Measurements from ENCODE around the gene TMEM255B. TPM values are rescaled to one million over a fixed set of nuclear protein-coding genes. Genes with fewer than 3 reads are reported as not detected.
"Not testable (repeated sequence)": the region's sequence is repeated elsewhere in the genome, so short reads cannot be mapped to it uniquely, and the experiment has no call there.

TMEM255B gene
- total RNA-seq, 2 experiments from 2014 or later = 1.8 to 1.9 TPM

- H3K4me1 Mint-ChIP-seq (ENCODE audit: low read depth) = no peaks in the 10 kb centered on the region
- H3K27ac Mint-ChIP-seq = no peak overlapping the region
- H3K9me3 Mint-ChIP-seq (ENCODE audit: insufficient read depth) = no peaks in the 10 kb centered on the region
- H3K4me3 Mint-ChIP-seq = no peak overlapping the region
- H3K36me3 Mint-ChIP-seq (ENCODE audit: low read depth) = peaks cover 14% of the 10 kb centered on the region
- ATAC-seq (no peak), DNase-seq (no peak)
- POLR2A ChIA-PET = no interaction called here
- no peaks in the 10 kb centered on the region for H3K27me3 Mint-ChIP-seq (ENCODE audit: low read depth)
- CTCF ChIA-PET = no interaction called here
Measured at GRCh38 chr13:113827021-113827420, 68.0 kb downstream of the TMEM255B start.

GRCh38 chr13:113828282-113828825, 69.3 kb downstream of the TMEM255B start:
- H3K9me3 Mint-ChIP-seq (ENCODE audit: insufficient read depth) = no peaks in the 10 kb centered on the region
- no peak for ATAC-seq

GRCh38 chr13:113830426-113830950, 71.5 kb downstream of the TMEM255B start:
- CTCF ChIA-PET; H3K27ac Mint-ChIP-seq; H3K36me3 Mint-ChIP-seq (ENCODE audit: low read depth); H3K4me3 Mint-ChIP-seq; ATAC-seq; H3K9me3 Mint-ChIP-seq (ENCODE audit: insufficient read depth); POLR2A ChIA-PET; H3K4me1 Mint-ChIP-seq (ENCODE audit: low read depth); DNase-seq; H3K27me3 Mint-ChIP-seq (ENCODE audit: low read depth): not testable (repeated sequence)

More at GRCh38 chr13:113828282-113828825, 69.3 kb downstream of the TMEM255B start:
- POLR2A ChIA-PET = no interaction called here
- no peak for DNase-seq
- Mint-ChIP-seq H3K27ac (no peak overlapping the region), H3K4me1 (ENCODE audit: low read depth) (no peaks in the 10 kb centered on the region), H3K27me3 (ENCODE audit: low read depth) (no peaks in the 10 kb centered on the region), H3K4me3 (no peak overlapping the region), H3K36me3 (ENCODE audit: low read depth) (peaks cover 12% of the 10 kb centered on the region)
- CTCF ChIA-PET = no interaction called here

- no peaks in the 10 kb centered on the region for H3K9me3 Mint-ChIP-seq (ENCODE audit: insufficient read depth)
- H3K27me3 Mint-ChIP-seq (ENCODE audit: low read depth) = no peaks in the 10 kb centered on the region
- ChIA-PET POLR2A (no interaction called here), CTCF (no interaction called here)
- peaks cover 6% of the 10 kb centered on the region for H3K36me3 Mint-ChIP-seq (ENCODE audit: low read depth)
- DNase-seq (no peak), ATAC-seq (no peak)
- H3K27ac Mint-ChIP-seq = no peak overlapping the region
- H3K4me3 Mint-ChIP-seq = no peak overlapping the region
- peaks cover 2% of the 10 kb centered on the region for H3K4me1 Mint-ChIP-seq (ENCODE audit: low read depth)
Measured at GRCh38 chr13:113831061-113831460, 72.0 kb downstream of the TMEM255B start.

GRCh38 chr13:113832205-113832604, 73.2 kb downstream of the TMEM255B start:
- ChIA-PET CTCF (no interaction called here), POLR2A (no interaction called here)
- Mint-ChIP-seq H3K4me1 (ENCODE audit: low read depth) (peaks cover 7% of the 10 kb centered on the region), H3K27ac (no peak overlapping the region), H3K9me3 (ENCODE audit: insufficient read depth) (no peaks in the 10 kb centered on the region), H3K27me3 (ENCODE audit: low read depth) (no peaks in the 10 kb centered on the region), H3K4me3 (no peak overlapping the region), H3K36me3 (ENCODE audit: low read depth) (peaks cover under 1% of the 10 kb centered on the region)
- ATAC-seq (no peak), DNase-seq (no peak)

GRCh38 chr13:113832631-113833030, 73.6 kb downstream of the TMEM255B start:
- no peaks in the 10 kb centered on the region for H3K27me3 Mint-ChIP-seq (ENCODE audit: low read depth)
- DNase-seq = no peak

GRCh38 chr13:113833111-113833830, 74.2 kb downstream of the TMEM255B start:
- ChIA-PET CTCF (no interaction called here), POLR2A (no interaction called here)
- ATAC-seq (no peak), DNase-seq (no peak)
- H3K4me1 Mint-ChIP-seq (ENCODE audit: low read depth) = peaks cover 13% of the 10 kb centered on the region
- no peak overlapping the region for H3K4me3 Mint-ChIP-seq
- H3K27me3 Mint-ChIP-seq (ENCODE audit: low read depth) = no peaks in the 10 kb centered on the region
- no peak overlapping the region for H3K27ac Mint-ChIP-seq
- no peaks in the 10 kb centered on the region for H3K9me3 Mint-ChIP-seq (ENCODE audit: insufficient read depth)
- H3K36me3 Mint-ChIP-seq (ENCODE audit: low read depth) = no peaks in the 10 kb centered on the region

More at GRCh38 chr13:113832631-113833030, 73.6 kb downstream of the TMEM255B start:
- ChIA-PET CTCF (no interaction called here), POLR2A (no interaction called here)
- no peak overlapping the region for H3K4me3 Mint-ChIP-seq
- ATAC-seq = no peak
- no peaks in the 10 kb centered on the region for H3K9me3 Mint-ChIP-seq (ENCODE audit: insufficient read depth)
- no peak overlapping the region for H3K27ac Mint-ChIP-seq
- peaks cover 11% of the 10 kb centered on the region for H3K4me1 Mint-ChIP-seq (ENCODE audit: low read depth)
- H3K36me3 Mint-ChIP-seq (ENCODE audit: low read depth) = no peaks in the 10 kb centered on the region

GRCh38 chr13:113834006-113834405, 75.0 kb downstream of the TMEM255B start:
- DNase-seq; H3K27ac Mint-ChIP-seq; H3K36me3 Mint-ChIP-seq (ENCODE audit: low read depth); ATAC-seq; CTCF ChIA-PET; H3K27me3 Mint-ChIP-seq (ENCODE audit: low read depth); POLR2A ChIA-PET; H3K4me3 Mint-ChIP-seq; H3K9me3 Mint-ChIP-seq (ENCODE audit: insufficient read depth): not testable (repeated sequence)
- H3K4me1 Mint-ChIP-seq (ENCODE audit: low read depth) = peaks cover 13% of the 10 kb centered on the region

GRCh38 chr13:113834496-113835200, 75.6 kb downstream of the TMEM255B start:
- Mint-ChIP-seq H3K27ac (no peak overlapping the region), H3K27me3 (ENCODE audit: low read depth) (no peaks in the 10 kb centered on the region), H3K36me3 (ENCODE audit: low read depth) (no peaks in the 10 kb centered on the region), H3K9me3 (ENCODE audit: insufficient read depth) (no peaks in the 10 kb centered on the region), H3K4me3 (no peak overlapping the region), H3K4me1 (ENCODE audit: low read depth) (peaks cover 13% of the 10 kb centered on the region)
- ATAC-seq = no peak
- ChIA-PET CTCF (no interaction called here), POLR2A (no interaction called here)
- no peak for DNase-seq

GRCh38 chr13:113835461-113836270, 76.6 kb downstream of the TMEM255B start:
- ATAC-seq = no peak
- Mint-ChIP-seq H3K36me3 (ENCODE audit: low read depth) (no peaks in the 10 kb centered on the region), H3K27ac (no peak overlapping the region), H3K27me3 (ENCODE audit: low read depth) (no peaks in the 10 kb centered on the region), H3K4me1 (ENCODE audit: low read depth) (peaks cover 13% of the 10 kb centered on the region), H3K4me3 (no peak overlapping the region), H3K9me3 (ENCODE audit: insufficient read depth) (no peaks in the 10 kb centered on the region)
- ChIA-PET CTCF (no interaction called here), POLR2A (no interaction called here)
- no peak for DNase-seq

GRCh38 chr13:113836768-113837559, 77.9 kb downstream of the TMEM255B start:
- CTCF ChIA-PET = no interaction called here
- POLR2A ChIA-PET = no interaction called here
- Mint-ChIP-seq H3K27ac (peak overlapping the region; percentile 64), H3K36me3 (ENCODE audit: low read depth) (peaks cover 1% of the 10 kb centered on the region), H3K9me3 (ENCODE audit: insufficient read depth) (peaks cover 1% of the 10 kb centered on the region), H3K27me3 (ENCODE audit: low read depth) (no peaks in the 10 kb centered on the region), H3K4me1 (ENCODE audit: low read depth) (peaks cover 22% of the 10 kb centered on the region), H3K4me3 (no peak overlapping the region)
- DNase-seq (no peak), ATAC-seq (no peak)
